ENCODE results near the gene UMPS. TPM values are rescaled to one million over a fixed set of nuclear protein-coding genes. Genes with fewer than 3 reads are reported as not detected.
"Not testable (repeated sequence)": the region's sequence is repeated elsewhere in the genome, so short reads cannot be mapped to it uniquely, and the experiment has no call there.

Gene UMPS
- total and polyA plus RNA-seq, 2 experiments from 2014 or later, result 25.9 to 37.3 TPM

DNA sequence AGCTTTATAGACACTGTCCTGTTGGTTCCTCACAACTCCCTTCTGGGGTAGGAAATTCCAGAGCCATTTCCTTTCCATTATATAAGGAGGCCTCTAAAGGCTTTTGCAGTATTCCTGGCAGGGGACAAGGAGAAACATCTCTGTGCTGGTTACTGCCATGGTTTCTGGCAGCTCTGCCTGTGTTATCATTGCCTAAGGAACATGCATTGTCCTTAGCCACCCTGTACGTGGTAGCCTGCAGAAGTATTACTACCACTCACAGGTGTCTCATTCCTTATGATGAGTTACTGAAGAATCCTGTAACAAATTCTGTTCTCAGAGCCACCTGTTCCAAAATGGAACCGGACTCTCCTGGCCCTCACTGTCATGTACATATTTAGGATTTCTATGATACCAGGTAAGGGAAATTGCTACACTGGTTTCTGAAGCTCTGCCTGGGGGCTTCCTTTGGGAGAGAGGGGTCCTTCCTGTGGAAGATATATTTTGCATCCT lies 58.0 kb downstream of the UMPS start:
- Histone ChIP-seq H3K4me3 (no peak overlapping the region), H3K27me3 (no peaks in the 10 kb centered on the region), H3K79me2 (peaks cover 3% of the 10 kb centered on the region), H2AFZ (no peak overlapping the region), H3K36me3 (replicated peaks; ENCODE audit: insufficient read depth, low read depth) (no peaks in the 10 kb centered on the region), H4K20me1 (ENCODE audit: insufficient read depth, poor library complexity, severe bottlenecking) (no peaks in the 10 kb centered on the region), H3K27ac (no peak overlapping the region), H3K4me2 (no peak overlapping the region), H3K9me3 (ENCODE audit: low read depth) (no peaks in the 10 kb centered on the region), H3K4me1 (ENCODE audit: insufficient read depth) (peaks cover 21% of the 10 kb centered on the region), H3K9me2 (replicated peaks; ENCODE audit: insufficient read depth) (no peaks in the 10 kb centered on the region)
- TF ChIP-seq, protein P1, sequence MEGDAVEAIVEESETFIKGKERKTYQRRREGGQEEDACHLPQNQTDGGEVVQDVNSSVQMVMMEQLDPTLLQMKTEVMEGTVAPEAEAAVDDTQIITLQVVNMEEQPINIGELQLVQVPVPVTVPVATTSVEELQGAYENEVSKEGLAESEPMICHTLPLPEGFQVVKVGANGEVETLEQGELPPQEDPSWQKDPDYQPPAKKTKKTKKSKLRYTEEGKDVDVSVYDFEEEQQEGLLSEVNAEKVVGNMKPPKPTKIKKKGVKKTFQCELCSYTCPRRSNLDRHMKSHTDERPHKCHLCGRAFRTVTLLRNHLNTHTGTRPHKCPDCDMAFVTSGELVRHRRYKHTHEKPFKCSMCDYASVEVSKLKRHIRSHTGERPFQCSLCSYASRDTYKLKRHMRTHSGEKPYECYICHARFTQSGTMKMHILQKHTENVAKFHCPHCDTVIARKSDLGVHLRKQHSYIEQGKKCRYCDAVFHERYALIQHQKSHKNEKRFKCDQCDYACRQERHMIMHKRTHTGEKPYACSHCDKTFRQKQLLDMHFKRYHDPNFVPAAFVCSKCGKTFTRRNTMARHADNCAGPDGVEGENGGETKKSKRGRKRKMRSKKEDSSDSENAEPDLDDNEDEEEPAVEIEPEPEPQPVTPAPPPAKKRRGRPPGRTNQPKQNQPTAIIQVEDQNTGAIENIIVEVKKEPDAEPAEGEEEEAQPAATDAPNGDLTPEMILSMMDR (IDR thresholded peaks at IDR 0.05; ENCODE audit: poor library complexity), result no peak
- no peak for TF ChIP-seq EZH2phosphoT487 (IDR thresholded peaks at IDR 0.05; ENCODE audit: low read depth, severe bottlenecking, unreplicated experiment)
- no peak for TF ChIP-seq EZH2 (IDR thresholded peaks at IDR 0.05; ENCODE audit: borderline replicate concordance)
- WGBS (ENCODE audit: low lambda C conversion rate, missing lambda C conversion rate), result 94% methylated on average over 2 of the region's 2 CpGs
- no peak for DNase-seq (ENCODE audit: low spot score)

DNA sequence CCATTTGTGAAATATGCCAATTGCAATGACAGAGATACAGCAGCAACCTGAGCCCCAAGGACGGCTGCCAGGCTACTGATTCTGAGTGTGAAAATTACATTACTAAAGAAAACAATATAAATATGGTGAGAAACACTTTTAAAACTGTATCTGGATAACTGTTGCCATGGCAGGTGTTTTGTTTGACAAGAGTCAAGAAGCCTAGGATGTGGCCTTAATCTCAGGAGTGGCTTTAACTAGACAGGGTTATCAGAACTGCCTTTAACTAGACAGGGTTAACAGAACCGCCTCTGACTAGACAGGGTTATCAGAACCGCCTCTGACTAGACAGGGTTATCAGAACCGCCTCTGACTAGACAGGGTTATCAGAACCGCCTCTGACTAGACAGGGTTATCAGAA lies 58.9 kb downstream of the UMPS start:
- H3K79me2 ChIP-seq; H3K27ac ChIP-seq; H3K4me2 ChIP-seq; H2AFZ ChIP-seq; H3K9me3 ChIP-seq (ENCODE audit: low read depth); H4K20me1 ChIP-seq (ENCODE audit: insufficient read depth, poor library complexity, severe bottlenecking); H3K4me3 ChIP-seq; H3K9me2 ChIP-seq (replicated peaks; ENCODE audit: insufficient read depth); H3K27me3 ChIP-seq; DNase-seq (ENCODE audit: low spot score); H3K36me3 ChIP-seq (replicated peaks; ENCODE audit: insufficient read depth, low read depth): not testable (repeated sequence)
- H3K4me1 ChIP-seq (ENCODE audit: insufficient read depth), result peaks cover 21% of the 10 kb centered on the region
- WGBS (ENCODE audit: low lambda C conversion rate, missing lambda C conversion rate), result 79% methylated on average over 4 of the region's 5 CpGs

DNA sequence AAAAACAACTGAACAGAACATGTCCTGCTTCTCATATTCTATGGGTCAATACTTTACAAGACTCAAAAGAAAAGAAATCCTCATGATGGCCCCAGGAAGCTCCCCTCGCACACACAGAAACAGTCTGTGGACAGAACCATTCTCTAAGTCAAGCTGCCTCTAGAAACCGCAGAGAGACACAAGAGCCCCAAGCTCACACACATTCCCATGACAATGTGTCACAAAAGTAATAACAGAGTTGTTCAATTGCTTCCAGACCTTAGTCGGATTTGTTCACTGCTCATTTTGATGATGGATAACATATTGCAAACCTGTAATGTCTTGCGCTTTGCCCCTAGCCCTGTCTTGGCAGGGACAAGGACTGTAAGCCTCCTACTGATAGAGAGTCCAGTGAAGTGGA lies 60.9 kb downstream of the UMPS start:
- Histone ChIP-seq H3K27me3 (no peaks in the 10 kb centered on the region), H3K9me3 (ENCODE audit: low read depth) (no peaks in the 10 kb centered on the region), H4K20me1 (ENCODE audit: insufficient read depth, poor library complexity, severe bottlenecking) (no peaks in the 10 kb centered on the region), H2AFZ (no peak overlapping the region), H3K9me2 (replicated peaks; ENCODE audit: insufficient read depth) (no peaks in the 10 kb centered on the region), H3K4me1 (ENCODE audit: insufficient read depth) (peaks cover 18% of the 10 kb centered on the region), H3K36me3 (replicated peaks; ENCODE audit: insufficient read depth, low read depth) (no peaks in the 10 kb centered on the region), H3K4me3 (no peak overlapping the region), H3K27ac (peak overlapping the region; percentile 39), H3K79me2 (peaks cover 3% of the 10 kb centered on the region), H3K4me2 (no peak overlapping the region)
- 86% methylated on average over 4 of the region's 4 CpGs for WGBS (ENCODE audit: low lambda C conversion rate, missing lambda C conversion rate)
- TF ChIP-seq EZH2 (IDR thresholded peaks at IDR 0.05; ENCODE audit: borderline replicate concordance), result no peak
- no peak for TF ChIP-seq EZH2phosphoT487 (IDR thresholded peaks at IDR 0.05; ENCODE audit: low read depth, severe bottlenecking, unreplicated experiment)
- DNase-seq (ENCODE audit: low spot score), result no peak

DNA sequence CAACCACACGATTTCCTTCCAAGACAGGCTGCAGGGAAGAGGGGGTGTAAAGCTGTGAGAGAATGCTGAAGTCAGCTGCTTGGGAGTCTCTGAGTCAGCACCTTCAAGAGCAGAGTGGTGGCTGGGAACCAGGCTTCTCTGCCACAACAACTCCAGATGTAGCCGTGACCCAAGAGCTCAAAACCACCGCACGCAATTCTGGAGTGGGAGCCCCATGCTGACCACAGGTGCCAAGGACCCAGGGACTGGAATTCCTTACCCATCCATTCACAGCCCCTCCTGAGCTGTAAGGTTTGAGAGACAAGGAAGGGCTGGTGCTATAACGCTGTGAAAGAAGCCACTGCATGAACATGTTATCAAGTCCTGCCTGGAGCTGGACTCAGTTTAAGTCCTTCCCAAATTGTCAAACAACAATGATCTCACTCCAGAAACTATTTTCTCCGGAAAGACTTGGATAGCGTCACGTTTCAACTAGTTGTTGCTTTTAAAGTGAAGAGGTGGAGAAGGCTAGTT lies 61.4 kb downstream of the UMPS start:
- no peaks in the 10 kb centered on the region for H4K20me1 ChIP-seq (ENCODE audit: insufficient read depth, poor library complexity, severe bottlenecking)
- TF ChIP-seq, protein P1 (IDR thresholded peaks at IDR 0.05; ENCODE audit: poor library complexity), result no peak
- TF ChIP-seq EZH2phosphoT487 (IDR thresholded peaks at IDR 0.05; ENCODE audit: low read depth, severe bottlenecking, unreplicated experiment), result no peak
- no peak for TF ChIP-seq EZH2 (IDR thresholded peaks at IDR 0.05; ENCODE audit: borderline replicate concordance)
- H3K27ac ChIP-seq, result peak overlapping the region; percentile 39
- DNase-seq (ENCODE audit: low spot score), result peak; percentile 54
- H2AFZ ChIP-seq, result no peak overlapping the region
- H3K9me2 ChIP-seq (replicated peaks; ENCODE audit: insufficient read depth), result no peaks in the 10 kb centered on the region
- WGBS (ENCODE audit: low lambda C conversion rate, missing lambda C conversion rate), result 73% methylated on average over 8 of the region's 8 CpGs
- no peak overlapping the region for H3K4me3 ChIP-seq
- no peak overlapping the region for H3K4me2 ChIP-seq
- H3K79me2 ChIP-seq, result peaks cover 3% of the 10 kb centered on the region
- no peaks in the 10 kb centered on the region for H3K27me3 ChIP-seq
- no peaks in the 10 kb centered on the region for H3K9me3 ChIP-seq (ENCODE audit: low read depth)
- no peaks in the 10 kb centered on the region for H3K36me3 ChIP-seq (replicated peaks; ENCODE audit: insufficient read depth, low read depth)
- H3K4me1 ChIP-seq (ENCODE audit: insufficient read depth), result peaks cover 12% of the 10 kb centered on the region

Measured in hepatocyte (in vitro differentiated cells).